Loucy (cell line): Measurements from ENCODE around the gene NAALADL2.

Experiments
- H2AFZ ChIP-seq: fragments of 200-600 bp; sonication (generic); 2 replicates; pipeline ENCODE4 v1.6.0; 2016; ENCODE audit warnings: antibody characterized with exemption, mild to moderate bottlenecking, low read length, moderate library complexity
- H3F3A ChIP-seq: fragments of 200-600 bp; 2 replicates; pipeline ENCODE4 v1.6.0; 2016; ENCODE audit warnings: antibody characterized with exemption, low read depth, mild to moderate bottlenecking
- H3K27me3 ChIP-seq: fragments of 200-600 bp; sonication (generic); 2 replicates; pipeline ENCODE4 v1.6.1; 2014; ENCODE audit warnings: low read length, mild to moderate bottlenecking; ENCODE audit not compliant: insufficient read depth, poor library complexity, severe bottlenecking
- H3K36me3 ChIP-seq: fragments of 200-600 bp; sonication (generic); 2 replicates; pipeline ENCODE4 v1.6.1; 2016; ENCODE audit warnings: low read length; ENCODE audit not compliant: insufficient read depth
- H3K4me1 ChIP-seq: fragments of 200-600 bp; sonication (generic); 2 replicates; pipeline ENCODE4 v1.5.1; 2014; ENCODE audit warnings: low read length, mild to moderate bottlenecking; ENCODE audit not compliant: insufficient read depth, poor library complexity, severe bottlenecking
- H3K4me2 ChIP-seq: fragments of 200-600 bp; sonication (generic); 2 replicates; pipeline ENCODE4 v1.6.0; 2014; ENCODE audit warnings: antibody characterized with exemption, low read length, low read depth, mild to moderate bottlenecking; ENCODE audit not compliant: poor library complexity, severe bottlenecking
- H3K4me3 ChIP-seq: fragments of 200-600 bp; sonication (generic); 2 replicates; pipeline ENCODE4 v1.5.1; 2014; ENCODE audit warnings: low read length, mild to moderate bottlenecking, mixed read lengths; ENCODE audit not compliant: poor library complexity, severe bottlenecking
- H3K79me2 ChIP-seq: fragments of 200-600 bp; sonication (generic); 2 replicates; pipeline ENCODE4 v1.6.1; 2014; ENCODE audit warnings: low read length; ENCODE audit not compliant: insufficient read depth
- H3K9ac ChIP-seq: fragments of 200-600 bp; sonication (generic); 2 replicates; pipeline ENCODE4 v1.6.0; 2014; ENCODE audit warnings: mild to moderate bottlenecking, low read depth, low read length, moderate library complexity; ENCODE audit not compliant: poor library complexity, severe bottlenecking
- H3K9me2 ChIP-seq: fragments of 200-600 bp; sonication (generic); replicated peaks from 2 replicates; pipeline ENCODE4 v1.6.1; 2016; ENCODE audit warnings: low read depth, low read length, mixed read lengths
- H3K9me3 ChIP-seq: fragments of 200-600 bp; sonication (generic); 2 replicates; pipeline ENCODE4 v1.6.1; 2014; ENCODE audit warnings: mild to moderate bottlenecking, antibody characterized with exemption, low read length, low read depth; ENCODE audit not compliant: insufficient read depth
- H4K20me1 ChIP-seq: fragments of 200-600 bp; sonication (generic); 2 replicates; pipeline ENCODE4 v1.6.0; 2014; ENCODE audit warnings: antibody characterized with exemption, low read length, mild to moderate bottlenecking; ENCODE audit not compliant: insufficient read depth, poor library complexity, severe bottlenecking
- EZH2phosphoT487 ChIP-seq: fragments of 200-600 bp; IDR thresholded peaks from 2 replicates; pipeline ENCODE4 v1.6.1; 2018; ENCODE audit warnings: antibody characterized with exemption, mild to moderate bottlenecking, moderate library complexity, borderline replicate concordance
- TF ChIP-seq, protein P1 (sequence below): fragments of 200-600 bp; sonication (generic); conservative IDR thresholded peaks from 2 replicates; pipeline ENCODE4 v1.5.1; 2014; ENCODE audit warnings: mild to moderate bottlenecking, antibody characterized with exemption, low read length

NAALADL2 gene

GRCh38 chr3:174859114-174859735, at the start of gene NAALADL2:
NAALADL2 (plus strand) TSS chr3:174859334.
- Histone ChIP-seq H3K4me1 (no peaks in the 10 kb centered on the region), H3K9me2 (no peaks in the 10 kb centered on the region), H3K36me3 (no peaks in the 10 kb centered on the region), H3K4me2 (no peak within 1 kb of the TSS), H3K27me3 (no peaks in the 10 kb centered on the region), H3F3A (no peaks in the 10 kb centered on the region), H4K20me1 (peaks cover 2% of the 10 kb centered on the region), H3K79me2 (no peaks in the 10 kb centered on the region), H3K9me3 (no peaks in the 10 kb centered on the region), H2AFZ (no peak within 1 kb of the TSS), H3K4me3 (no peak within 1 kb of the TSS), H3K9ac (no peak within 1 kb of the TSS)
- no peak for TF ChIP-seq EZH2phosphoT487
- TF ChIP-seq, protein P1, sequence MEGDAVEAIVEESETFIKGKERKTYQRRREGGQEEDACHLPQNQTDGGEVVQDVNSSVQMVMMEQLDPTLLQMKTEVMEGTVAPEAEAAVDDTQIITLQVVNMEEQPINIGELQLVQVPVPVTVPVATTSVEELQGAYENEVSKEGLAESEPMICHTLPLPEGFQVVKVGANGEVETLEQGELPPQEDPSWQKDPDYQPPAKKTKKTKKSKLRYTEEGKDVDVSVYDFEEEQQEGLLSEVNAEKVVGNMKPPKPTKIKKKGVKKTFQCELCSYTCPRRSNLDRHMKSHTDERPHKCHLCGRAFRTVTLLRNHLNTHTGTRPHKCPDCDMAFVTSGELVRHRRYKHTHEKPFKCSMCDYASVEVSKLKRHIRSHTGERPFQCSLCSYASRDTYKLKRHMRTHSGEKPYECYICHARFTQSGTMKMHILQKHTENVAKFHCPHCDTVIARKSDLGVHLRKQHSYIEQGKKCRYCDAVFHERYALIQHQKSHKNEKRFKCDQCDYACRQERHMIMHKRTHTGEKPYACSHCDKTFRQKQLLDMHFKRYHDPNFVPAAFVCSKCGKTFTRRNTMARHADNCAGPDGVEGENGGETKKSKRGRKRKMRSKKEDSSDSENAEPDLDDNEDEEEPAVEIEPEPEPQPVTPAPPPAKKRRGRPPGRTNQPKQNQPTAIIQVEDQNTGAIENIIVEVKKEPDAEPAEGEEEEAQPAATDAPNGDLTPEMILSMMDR = no peak

GRCh38 chr3:174810254-174810653, 48.9 kb upstream of the NAALADL2 start:
- Histone ChIP-seq H2AFZ (no peak overlapping the region), H3K9me3 (no peaks in the 10 kb centered on the region), H3K9me2 (no peaks in the 10 kb centered on the region), H3F3A (no peaks in the 10 kb centered on the region), H3K4me2 (no peak overlapping the region), H3K79me2 (no peaks in the 10 kb centered on the region), H3K4me1 (no peaks in the 10 kb centered on the region), H3K9ac (no peak overlapping the region), H4K20me1 (no peaks in the 10 kb centered on the region), H3K4me3 (no peak overlapping the region), H3K27me3 (no peaks in the 10 kb centered on the region), H3K36me3 (no peaks in the 10 kb centered on the region)
- no peak for TF ChIP-seq EZH2phosphoT487
- TF ChIP-seq, protein P1 = no peak

DNA sequence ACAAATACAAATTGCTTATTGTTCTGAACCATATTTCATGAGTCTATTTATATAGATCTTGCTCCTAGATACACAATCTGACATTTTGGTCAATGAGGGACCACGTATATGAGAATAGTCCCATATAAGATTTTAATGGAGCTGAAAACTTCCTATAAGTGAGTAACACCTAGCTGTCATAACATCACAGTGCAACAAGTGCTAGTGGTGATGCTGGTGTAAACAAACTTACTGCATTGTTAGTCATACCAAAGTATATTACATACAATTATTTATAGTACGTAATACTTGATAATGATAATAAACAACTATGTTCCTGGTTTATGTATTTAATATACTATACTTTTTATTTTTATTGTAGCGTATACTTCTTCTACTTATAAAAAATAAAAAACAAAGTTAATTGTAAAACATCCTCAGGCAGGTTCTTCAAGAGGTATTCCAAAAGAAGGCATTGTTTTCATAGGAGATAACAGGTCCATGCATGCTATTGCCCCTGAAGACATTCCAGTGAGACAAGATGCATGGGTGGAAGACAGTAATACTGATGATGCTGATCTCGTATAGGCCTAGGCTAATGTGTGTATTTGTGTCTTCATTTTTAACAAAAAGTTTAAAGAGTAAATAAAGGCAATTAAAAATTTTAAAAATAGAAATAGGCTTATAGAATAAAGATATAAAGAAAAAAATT, 46.8 kb upstream of the NAALADL2 start:
- no peaks in the 10 kb centered on the region for H4K20me1 ChIP-seq
- TF ChIP-seq, protein P1 = no peak
- no peak for TF ChIP-seq EZH2phosphoT487
- H3K4me3 ChIP-seq = no peak overlapping the region
- H3K9me2 ChIP-seq = no peaks in the 10 kb centered on the region
- H3K79me2 ChIP-seq = no peaks in the 10 kb centered on the region
- no peaks in the 10 kb centered on the region for H3K36me3 ChIP-seq
- no peak overlapping the region for H3K9ac ChIP-seq
- H3K9me3 ChIP-seq = no peaks in the 10 kb centered on the region
- H2AFZ ChIP-seq = no peak overlapping the region
- H3K4me1 ChIP-seq = no peaks in the 10 kb centered on the region
- H3K27me3 ChIP-seq = no peaks in the 10 kb centered on the region
- H3K4me2 ChIP-seq = no peak overlapping the region
- H3F3A ChIP-seq = no peaks in the 10 kb centered on the region
